ENCODE measurements around the gene COX6B2. TPM values are rescaled to one million over a fixed set of nuclear protein-coding genes. Genes with fewer than 3 reads are reported as not detected.

Gene COX6B2
- total RNA-seq, 1 experiment from 2014 or later: 0.10 TPM

DNA sequence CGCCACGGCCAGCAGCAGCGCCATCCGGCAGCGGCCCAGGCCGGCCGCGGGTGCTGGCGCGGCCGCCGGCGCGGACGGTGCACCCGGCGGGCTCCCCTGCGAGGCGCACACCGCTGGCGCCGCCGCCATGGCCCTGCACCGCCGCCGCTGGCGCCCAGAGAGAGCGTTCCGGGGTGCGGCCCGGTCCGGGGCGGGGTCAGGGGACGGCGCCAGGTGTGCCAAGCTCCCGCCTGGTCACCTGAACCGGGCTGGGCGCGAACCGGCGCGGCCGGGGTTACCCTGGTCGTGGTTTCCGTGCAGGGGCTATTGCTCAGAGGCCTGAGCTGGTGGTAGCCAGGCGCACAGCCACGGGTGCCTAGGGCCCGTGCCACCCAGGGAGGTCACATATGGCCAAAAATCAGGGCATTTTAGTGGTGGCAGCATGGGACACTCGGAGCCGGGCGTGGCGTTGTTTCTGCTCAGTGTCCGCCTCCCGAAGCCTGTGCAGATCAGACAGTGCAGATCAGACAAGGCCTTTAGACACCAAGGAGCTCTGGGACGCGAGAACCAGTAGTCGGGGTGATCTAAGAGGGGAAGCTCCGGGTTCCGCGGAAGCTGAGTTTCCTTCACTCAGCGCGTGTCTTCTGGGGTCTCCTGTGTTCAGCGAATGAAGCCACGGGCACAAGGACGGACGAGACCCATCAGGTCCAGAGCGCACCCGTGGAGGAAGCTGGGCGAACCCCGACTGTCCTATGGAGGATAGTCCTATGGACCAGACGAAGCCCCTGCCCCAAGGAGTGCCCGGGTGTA lies 29.8 kb upstream of the COX6B2 start, which contains the start of gene TMEM238:
Gene TMEM238, minus strand, starts transcription at position 162 of the 789 bp plus-strand sequence. Its CDS starts 33 bp downstream, at position 129.
- in situ Hi-C loops (cut with HindIII; ENCODE audit: low pct_unique_long_range_greater_than_20kb, low sequenced_read_pairs): no loop called here
- DNase-seq (ENCODE audit: low read depth): peak; percentile 45

DNA sequence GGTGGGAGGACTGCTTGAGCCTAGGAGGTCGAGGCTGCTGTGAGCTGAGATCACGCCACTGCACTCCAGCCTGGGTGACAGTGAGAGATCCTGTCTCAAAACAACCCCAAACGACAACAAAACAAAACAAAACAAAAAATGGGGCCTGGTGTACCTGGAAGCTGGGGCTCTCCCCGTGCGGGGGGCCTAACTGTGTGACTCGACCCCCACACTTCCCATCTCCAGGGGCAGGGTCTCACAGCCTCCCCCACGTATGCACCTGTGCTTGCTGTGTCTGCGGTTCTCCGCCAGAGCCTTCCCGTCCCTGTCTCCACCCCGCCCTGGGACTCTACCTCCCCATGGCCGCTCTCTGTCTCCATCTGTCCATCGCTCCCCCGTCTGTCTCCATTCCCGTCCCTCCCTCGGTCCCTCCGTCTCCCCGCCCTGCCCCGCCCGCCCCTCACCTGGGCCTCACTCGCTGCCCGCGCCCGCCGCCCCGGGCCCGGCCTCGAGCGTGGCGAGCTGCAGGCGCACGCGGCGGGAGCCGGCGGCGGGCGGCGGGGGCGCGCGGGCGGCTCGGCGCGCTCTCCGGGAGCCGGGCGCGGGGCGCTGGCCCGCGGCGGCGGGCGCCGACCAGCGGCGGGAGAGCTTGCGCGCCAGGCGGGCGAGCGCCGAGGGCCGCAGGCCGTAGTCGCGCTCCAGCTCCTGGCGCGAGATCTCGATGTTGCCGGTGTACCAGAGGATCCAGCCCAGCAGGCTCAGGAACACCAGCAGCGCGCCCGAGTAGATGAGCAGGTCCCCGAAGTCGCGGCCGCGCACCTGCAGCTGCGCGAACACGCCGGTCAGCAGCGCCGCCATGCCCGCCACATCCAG lies 29.0 kb upstream of the COX6B2 start:
- in situ Hi-C loops (cut with HindIII; ENCODE audit: low pct_unique_long_range_greater_than_20kb, low sequenced_read_pairs): no loop called here
- DNase-seq (ENCODE audit: low read depth): peak; percentile 64

DNA sequence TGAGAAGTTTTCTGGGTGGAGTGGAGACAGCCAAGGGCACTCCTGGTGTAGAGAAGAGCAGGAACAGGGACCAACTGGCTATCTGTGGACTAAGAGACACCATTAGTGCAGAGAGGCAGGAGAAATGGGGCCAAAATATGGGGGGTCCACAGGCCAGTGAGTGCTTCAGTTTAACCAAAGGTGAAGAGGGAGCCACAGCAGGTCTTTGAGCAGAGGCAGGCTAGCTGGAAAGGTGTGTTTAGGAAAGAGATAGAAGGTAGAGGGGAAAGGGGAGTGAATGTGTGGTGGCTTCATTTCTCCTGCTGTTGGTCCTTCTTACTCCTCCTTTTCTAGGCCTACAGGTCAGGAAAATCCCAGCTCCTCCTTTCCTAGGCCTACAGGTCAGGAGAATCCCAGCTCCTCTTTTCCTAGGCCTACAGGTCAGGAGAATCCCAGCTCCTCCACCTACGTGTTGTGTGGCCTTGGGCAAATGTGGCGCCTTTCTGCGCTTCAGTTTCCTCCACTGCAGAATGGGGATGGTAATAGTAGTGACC lies 28.1 kb upstream of the COX6B2 start:
- no peak for DNase-seq (ENCODE audit: low read depth)
- in situ Hi-C loops (cut with HindIII; ENCODE audit: low pct_unique_long_range_greater_than_20kb, low sequenced_read_pairs): no loop called here

DNA sequence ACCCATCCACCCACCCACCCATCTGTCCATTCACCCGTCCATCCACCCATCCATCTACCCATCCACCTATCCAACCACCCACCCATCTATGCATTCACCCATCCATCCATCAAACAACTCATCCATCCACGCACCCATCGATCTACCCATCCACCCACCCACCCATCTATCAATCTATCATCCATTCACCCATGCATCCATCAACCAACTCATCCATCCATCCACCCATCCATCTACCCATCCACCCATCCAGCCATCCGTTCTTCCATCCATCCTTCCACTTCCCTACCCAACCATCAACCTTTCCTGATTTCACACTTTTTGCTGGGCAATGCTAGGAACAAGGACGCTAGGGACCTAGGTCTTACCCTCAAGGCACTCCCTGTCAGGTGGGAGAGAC lies 27.5 kb upstream of the COX6B2 start:
- in situ Hi-C loops (cut with HindIII; ENCODE audit: low pct_unique_long_range_greater_than_20kb, low sequenced_read_pairs): no loop called here
- no peak for DNase-seq (ENCODE audit: low read depth)

DNA sequence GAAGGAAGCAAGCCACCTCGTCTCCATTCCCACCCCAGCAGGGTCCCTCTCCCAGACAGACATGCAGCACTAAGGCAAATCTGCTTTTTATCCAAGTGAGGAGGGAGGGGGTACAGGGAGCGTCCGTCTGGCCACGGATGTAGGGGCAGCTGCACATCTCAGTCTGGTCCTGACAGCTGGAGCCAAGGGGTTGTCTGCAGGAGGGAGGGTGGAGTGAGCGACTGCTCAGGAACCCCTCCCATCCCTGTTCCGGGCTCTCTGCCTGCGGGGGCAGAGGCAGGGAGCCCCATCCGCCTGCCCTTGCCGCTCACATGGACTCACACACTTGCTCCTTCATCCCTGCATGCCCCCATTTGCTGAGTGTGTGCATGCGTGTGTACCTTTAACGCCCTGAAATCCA lies 24.7 kb upstream of the COX6B2 start:
- DNase-seq (ENCODE audit: low read depth): no peak
- in situ Hi-C loops (cut with HindIII; ENCODE audit: low pct_unique_long_range_greater_than_20kb, low sequenced_read_pairs): no loop called here

DNA sequence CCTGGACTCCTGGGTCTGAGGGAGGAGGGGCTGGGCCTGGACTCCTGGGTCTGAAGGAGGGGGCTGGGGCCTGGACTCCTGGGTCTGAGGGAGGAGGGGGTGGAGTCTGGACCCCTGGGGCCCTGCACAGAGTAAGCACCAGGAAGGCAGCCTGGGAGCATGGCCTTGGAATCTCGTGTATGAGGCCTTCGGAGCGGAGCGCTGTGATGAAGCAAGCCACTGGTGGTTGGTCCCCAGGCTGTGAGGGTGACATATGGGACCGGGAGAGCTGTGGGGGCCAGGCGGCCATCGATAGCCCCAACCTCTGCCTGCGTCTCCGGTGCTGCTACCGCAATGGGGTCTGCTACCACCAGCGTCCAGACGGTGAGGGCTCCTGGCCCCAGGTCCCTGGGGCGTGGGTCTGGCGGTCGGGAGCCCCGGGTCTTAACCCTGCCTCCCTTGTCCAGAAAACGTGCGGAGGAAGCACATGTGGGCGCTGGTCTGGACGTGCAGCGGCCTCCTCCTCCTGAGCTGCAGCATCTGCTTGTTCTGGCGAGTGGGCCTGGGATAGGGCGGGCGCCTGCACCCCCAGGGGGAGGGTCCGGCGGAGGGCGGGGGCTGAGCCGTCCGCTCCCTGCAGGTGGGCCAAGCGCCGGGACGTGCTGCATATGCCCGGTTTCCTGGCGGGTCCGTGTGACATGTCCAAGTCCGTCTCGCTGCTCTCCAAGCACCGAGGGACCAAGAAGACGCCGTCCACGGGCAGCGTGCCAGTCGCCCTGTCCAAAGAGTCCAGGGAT lies 23.0 kb upstream of the COX6B2 start:
- in situ Hi-C loops (cut with HindIII; ENCODE audit: low pct_unique_long_range_greater_than_20kb, low sequenced_read_pairs): no loop called here
- no peak for DNase-seq (ENCODE audit: low read depth)

DNA sequence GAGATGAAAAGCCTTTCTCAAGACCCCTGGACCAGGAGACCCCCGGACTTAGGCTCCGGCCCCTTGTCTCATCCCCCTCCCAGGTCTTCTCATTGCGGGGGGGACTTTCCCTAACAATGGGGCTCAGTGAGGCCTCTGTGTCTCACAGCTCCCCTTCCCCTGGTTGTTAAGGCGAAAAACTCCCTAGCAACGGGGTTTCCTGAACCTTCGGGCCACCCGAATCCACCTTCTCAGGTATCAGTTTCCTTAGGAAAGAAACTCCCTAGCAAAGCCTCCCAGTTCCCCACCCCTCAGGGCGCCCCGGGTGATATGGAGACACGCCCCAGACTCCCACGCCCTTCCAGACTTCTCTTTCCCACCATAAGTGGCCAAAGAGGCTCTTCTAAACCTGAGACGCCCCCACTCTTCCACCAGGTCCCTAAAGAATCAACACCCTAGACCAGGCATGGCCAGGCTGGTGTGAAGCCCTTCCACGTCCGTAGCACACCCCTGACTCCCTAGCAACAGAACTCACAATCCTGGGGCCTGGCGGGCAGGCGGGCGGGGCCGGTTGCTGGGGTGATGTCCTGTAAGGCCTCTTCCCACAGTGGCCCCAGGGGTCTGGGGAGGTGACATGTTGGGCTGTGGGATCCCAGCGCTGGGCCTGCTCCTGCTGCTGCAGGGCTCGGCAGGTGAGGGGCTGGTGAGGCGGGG lies 21.9 kb upstream of the COX6B2 start, which contains the start of gene TMEM190:
Gene TMEM190, plus strand, starts transcription at position 586 of the 693 bp plus-strand sequence. Its CDS starts 28 bp downstream, at position 614.
- in situ Hi-C loops (cut with HindIII; ENCODE audit: low pct_unique_long_range_greater_than_20kb, low sequenced_read_pairs): no loop called here
- no peak for DNase-seq (ENCODE audit: low read depth)

DNA sequence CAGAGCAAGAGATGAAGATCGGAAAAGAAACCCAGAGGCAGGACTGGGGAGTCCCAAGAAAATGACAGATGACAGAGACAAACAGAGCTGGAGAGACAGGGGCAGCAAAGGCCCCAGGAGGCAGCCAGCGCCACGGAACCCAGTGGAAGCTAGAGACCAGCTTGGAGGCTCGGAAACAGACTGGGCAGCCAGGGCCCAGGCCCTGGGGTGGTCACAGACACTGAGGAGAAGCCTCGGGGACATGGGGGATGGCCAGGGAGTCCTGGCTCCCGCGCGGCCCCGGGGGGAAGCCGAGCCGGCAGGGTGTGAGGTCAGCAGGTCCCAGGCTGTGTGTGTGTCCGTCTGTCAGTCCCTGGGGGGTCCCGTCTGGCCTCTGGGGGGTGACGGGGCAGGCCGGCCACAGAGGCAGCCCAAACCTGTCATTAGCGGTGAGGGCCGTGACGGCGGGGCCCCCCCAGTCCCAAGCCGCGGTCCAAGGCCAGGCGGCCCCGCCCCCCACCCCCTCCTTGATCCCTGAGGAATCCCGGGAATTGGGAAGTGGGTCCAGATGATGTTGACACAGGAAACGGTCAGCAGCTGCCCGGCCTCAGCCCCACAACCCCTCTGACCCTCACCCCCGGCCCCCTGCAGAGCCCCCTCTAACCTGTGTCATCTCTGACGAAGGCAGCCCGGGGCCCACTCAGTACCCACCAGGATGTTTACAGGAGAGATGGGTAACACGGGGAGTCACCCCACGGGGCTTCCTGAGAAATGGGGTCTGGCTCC lies 19.7 kb upstream of the COX6B2 start:
- no peak for DNase-seq (ENCODE audit: low read depth)
- in situ Hi-C loops (cut with HindIII; ENCODE audit: low pct_unique_long_range_greater_than_20kb, low sequenced_read_pairs): no loop called here

DNA sequence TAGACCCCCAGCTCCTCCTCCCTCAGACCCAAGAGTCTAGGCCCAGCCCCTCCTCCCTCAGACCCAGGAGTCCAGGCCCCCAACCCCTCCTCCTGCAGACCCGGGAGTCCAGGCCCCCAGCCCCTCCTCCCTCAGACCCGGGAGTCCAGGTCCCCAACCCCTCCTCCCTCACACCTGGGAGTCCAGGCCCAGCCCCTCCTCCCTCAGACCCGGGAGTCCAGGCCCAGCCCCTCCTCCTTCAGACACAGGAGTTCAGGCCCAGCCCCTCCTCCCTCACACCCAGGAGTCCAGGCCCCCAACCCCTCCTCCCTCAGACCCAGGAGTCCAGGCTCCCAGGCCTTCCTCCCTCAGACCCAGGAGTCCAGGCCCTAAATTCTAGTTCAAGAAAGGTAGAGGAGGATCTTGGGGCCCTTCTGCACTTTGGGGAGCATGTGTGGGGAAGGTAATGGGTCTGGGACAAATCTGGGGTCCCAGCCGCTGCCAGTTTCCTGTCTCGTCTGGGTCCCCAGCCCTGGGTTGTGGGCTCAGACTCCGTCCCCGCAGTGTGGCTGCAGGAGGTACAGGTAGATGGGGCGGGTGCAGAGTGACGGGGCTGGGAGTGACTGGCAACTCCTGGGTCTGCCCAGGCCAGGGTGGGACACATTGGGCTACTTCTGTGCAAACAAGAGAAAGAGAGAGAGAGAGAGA lies 18.9 kb upstream of the COX6B2 start:
- no peak for DNase-seq (ENCODE audit: low read depth)
- in situ Hi-C loops (cut with HindIII; ENCODE audit: low pct_unique_long_range_greater_than_20kb, low sequenced_read_pairs): no loop called here

DNA sequence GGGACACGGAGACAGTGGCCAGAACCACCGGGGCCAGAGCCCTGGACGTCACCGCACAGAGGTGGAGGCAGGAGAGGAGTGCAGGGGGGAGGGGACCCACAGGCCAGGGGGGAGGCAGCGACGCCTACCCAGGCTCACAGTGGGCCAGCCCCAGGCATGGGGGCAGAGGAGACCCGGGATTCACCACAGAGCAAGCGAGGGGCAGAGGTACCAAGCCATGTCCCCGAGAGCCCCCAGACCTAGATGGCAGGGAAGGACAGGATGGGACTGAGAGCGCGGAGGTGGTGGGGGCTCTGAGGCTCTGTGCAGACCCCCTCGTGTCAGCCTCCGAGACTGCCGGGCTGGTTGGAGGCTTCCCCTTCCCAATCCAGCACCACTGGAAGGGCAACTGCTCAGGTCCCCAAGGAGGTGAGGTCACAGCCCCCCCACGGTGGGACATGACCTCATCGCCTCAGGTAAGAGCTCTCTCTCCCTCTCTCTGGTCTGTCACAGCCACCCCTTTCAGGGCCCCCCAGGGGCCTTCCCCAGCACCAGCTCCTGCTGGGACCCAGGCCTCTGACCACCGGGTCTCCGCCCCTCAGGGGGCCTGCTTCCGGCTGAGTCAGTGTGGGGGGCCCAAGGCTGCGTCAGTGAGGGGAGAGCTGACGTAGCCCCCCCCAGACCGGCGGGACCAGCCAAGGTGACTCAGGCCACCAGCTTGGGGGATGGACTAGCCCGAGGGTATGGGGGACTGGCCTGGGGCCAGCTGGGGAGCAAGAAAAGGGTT lies 18.0 kb upstream of the COX6B2 start:
- DNase-seq (ENCODE audit: low read depth): no peak
- in situ Hi-C loops (cut with HindIII; ENCODE audit: low pct_unique_long_range_greater_than_20kb, low sequenced_read_pairs): no loop called here

DNA sequence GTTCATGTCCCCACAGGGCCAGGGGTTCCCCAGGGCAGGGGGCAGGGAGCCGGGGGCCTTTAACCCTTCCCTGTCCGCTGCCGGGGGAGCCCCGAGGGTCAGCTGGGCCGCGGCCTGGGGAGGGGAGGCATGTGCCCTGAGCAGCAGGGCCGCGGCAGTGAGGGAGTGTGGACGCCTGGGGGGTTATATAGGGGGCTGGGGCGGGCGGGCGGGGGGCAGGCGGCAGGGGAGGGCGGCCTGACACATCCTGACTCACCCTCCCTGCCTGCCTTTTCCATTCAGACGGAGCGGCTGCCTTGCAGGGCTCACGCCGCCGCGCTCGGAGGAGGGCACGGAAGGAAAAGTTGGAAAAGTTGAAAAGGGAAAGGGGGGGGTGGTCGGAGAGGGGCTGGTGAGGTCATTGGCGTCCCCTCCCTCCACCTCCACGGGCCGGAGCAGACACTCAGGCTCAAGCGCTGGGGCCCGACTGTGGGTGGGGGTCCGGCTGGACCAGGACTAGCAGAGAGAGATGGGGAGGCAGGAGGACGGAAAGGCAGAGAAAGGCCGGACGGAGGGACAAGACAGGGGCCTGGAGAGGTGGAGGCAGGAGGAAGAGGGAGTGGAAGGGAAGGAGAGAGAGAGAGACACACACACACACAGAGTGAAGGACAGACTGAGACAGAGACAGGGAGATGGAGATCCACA lies 15.9 kb upstream of the COX6B2 start, which contains the start of gene IL11:
Gene IL11, minus strand, starts transcription at position 159 of the 684 bp plus-strand sequence. Its CDS starts 153 bp downstream, at position 6.
- in situ Hi-C loops (cut with HindIII; ENCODE audit: low pct_unique_long_range_greater_than_20kb, low sequenced_read_pairs): no loop called here
- no peak for DNase-seq (ENCODE audit: low read depth)

DNA sequence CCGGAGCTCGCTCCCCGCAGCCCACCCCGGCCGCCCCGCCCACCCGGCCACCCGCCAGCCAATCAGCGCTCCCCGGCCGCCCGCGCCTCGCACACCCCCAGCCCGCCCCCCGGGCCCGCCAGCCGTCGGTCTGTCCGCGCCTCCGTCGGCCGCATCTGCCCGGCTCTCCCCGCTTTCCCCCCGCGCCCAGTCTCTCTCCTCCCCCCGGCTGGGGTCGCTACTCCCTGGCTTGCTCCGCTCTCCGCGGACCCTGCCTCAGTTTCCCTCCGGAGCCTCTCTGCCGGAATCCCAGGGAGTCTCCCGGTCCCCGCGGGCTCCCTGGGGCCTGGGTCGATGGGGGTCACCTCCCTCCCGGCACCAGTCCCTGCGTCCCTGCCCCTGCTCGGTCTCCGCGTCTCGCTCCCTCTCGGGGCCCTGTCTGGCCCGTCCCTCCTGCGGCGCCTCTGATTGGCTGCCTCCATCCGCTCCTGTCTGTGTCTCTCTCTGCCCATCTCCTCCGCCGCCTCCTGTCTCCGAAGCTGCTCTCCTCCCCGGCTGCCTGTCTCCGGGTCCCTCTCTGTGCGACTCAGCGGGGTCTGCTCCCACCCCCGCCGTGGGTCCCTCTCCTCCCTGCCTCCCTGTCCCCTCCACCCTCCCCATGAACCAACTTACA lies 15.3 kb upstream of the COX6B2 start:
- peak; percentile 50 for DNase-seq (ENCODE audit: low read depth)
- in situ Hi-C loops (cut with HindIII; ENCODE audit: low pct_unique_long_range_greater_than_20kb, low sequenced_read_pairs): no loop called here

DNA sequence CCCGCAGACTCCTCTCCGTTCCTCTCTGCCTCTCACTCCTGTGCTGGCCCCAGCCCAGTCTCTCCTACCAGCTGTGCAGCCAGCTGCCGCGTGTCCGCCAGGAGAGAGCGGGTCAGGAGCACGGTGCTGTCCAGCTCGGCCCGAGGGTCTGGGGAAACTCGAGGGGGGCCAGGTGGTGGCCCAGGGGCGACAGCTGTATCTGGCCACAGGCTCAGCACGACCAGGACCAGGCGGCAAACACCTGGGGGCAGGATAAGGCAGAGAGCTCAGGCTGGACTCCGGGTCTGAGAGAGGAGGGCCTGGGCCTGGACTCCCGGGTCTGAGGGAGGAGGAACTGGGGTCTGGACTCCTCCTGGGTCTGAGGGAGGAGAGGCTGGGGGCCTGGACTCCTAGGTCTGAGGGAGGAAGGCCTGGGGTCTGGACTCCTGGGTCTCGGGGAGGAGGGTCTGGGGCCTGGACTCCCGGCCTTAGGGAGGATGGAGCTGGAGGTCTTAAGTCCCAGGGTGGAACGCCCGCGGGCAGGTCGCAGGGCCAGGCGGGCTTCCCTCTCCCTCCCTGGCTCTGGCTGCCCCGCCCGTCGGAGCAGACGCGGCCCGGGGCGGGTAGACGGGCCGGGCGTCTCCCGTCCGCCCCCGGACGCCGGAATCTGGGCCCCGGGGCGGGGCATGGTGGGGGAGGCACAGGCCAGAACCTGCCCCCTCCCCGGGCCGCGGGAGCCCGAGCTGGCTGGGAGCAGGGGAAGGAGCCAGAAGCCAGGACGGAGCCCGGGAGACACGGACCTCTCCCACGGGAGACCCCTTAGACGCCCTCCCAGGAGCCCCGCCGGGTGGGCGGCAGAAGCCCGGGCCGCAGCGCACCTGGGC lies 14.4 kb upstream of the COX6B2 start:
- DNase-seq (ENCODE audit: low read depth): no peak
- in situ Hi-C loops (cut with HindIII; ENCODE audit: low pct_unique_long_range_greater_than_20kb, low sequenced_read_pairs): no loop called here

DNA sequence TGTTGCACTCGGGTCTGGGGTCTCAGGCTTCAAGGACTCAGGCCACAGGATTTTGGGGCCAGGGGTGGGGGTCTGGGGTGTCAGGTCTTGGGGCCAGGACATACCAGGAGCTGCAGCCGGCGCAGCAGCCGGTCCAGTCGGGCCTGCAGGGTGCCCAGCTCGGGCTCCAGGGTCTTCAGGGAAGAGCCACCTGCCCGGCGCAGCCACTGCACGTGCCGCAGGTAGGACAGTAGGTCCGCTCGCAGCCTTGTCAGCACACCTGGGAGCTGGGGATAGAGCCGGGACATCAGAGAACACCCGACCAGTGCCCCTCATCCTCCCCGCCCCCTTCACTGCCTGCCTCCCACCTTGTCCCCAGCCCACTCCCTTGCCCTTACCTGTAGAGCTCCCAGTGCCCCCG lies 13.6 kb upstream of the COX6B2 start:
- in situ Hi-C loops (cut with HindIII; ENCODE audit: low pct_unique_long_range_greater_than_20kb, low sequenced_read_pairs): no loop called here
- DNase-seq (ENCODE audit: low read depth): no peak
